SU-DHL-6 (cell line): ENCODE data around the gene STK32B.

Experiments used
- CTCF ChIP-seq: fragments of 200-600 bp; sonication (generic); IDR thresholded peaks from one replicate; pipeline ENCODE4 v1.5.1; 2017; ENCODE audit warnings: antibody characterized with exemption, mild to moderate bottlenecking, low read length, moderate library complexity; ENCODE audit not compliant: insufficient read depth, poor library complexity, severe bottlenecking
- EZH2phosphoT487 ChIP-seq: fragments of 200-600 bp; sonication (generic), shearing (Covaris generic); conservative IDR thresholded peaks from 2 replicates; pipeline ENCODE4 v1.6.1; 2018; ENCODE audit warnings: mild to moderate bottlenecking, antibody characterized with exemption, low read length, moderate library complexity, mixed read lengths

GRCh38 chr4:5166377-5166776, 115.1 kb downstream of the STK32B start:
- no peak for TF ChIP-seq CTCF
- no peak for TF ChIP-seq EZH2phosphoT487
